NCI-H128 (cell line): ENCODE measurements around the gene SENP5.
A peak's percentile ranks its signal among the peaks of the same experiment; 100 is the strongest.
"Not testable (repeated sequence)": the region's sequence is repeated elsewhere in the genome, so short reads cannot be mapped to it uniquely, and the experiment has no call there.

Experiments
- DNase-seq: peaks from one replicate; lab custom pipeline; 2025; ENCODE audit not compliant: unreplicated experiment; lab: John Stamatoyannopoulos, UW

Gene SENP5

GRCh38 chr3:196941729-196942225 lies 74.1 kb downstream of the SENP5 start:
- DNase-seq: peak; percentile 25

DNA sequence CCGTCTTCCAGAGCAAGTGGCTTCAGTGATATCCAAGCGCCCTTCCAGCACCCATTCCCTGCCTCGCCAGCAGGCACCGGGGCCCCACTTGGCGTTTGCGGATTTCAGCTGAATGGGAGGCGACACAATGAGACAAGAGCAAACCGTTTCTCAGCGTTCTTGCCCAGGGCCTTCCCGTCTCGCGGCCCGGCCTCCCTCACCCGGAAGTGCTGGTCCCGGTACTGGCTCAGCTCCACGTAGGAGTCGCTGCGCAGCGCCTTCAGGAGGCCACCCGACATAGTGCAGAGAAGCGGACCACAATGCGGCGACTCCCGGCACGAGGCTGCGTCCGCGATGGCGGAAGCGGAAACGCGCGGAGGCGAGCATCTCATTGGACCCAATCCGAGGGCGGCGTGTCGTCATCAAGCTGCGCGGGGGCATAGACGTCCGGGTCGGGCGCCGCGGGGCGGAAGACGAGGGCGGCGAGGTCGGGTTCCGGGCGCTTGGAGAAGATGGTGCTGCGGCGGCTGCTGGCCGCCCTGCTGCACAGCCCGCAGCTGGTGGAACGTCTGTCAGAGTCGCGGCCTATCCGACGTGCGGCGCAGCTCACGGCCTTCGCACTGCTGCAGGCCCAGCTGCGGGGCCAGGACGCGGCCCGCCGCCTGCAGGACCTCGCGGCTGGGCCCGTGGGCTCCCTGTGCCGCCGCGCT lies 74.7 kb downstream of the SENP5 start, which contains the start of gene NCBP2:
Gene NCBP2 (minus strand): TSS at position 303 of the 689 bp plus-strand sequence. CDS start 25 bp downstream, at position 278.
- DNase-seq: peak; percentile 97

DNA sequence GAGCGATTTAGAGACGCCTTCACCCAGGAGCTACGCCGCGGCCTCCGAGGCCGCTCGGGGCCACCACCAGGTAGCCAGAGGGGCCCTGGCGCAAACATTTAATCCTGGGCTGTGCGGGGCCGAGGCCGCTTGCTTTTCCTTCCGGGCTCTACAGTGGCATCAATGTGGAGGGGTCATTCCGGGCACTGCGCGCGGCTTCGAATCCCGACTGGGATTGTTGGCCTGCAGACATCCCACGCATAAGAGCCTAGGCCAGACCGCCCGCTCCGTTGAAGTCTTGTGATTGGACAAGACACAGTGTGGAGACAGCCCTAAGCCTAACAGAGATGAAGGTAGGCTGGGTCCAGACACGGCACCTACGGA lies 75.2 kb downstream of the SENP5 start:
- DNase-seq: no peak

GRCh38 chr3:196944037-196944790 lies 76.5 kb downstream of the SENP5 start:
- DNase-seq: not testable (repeated sequence)

- no peak for DNase-seq
Measured at GRCh38 chr3:196947136-196947859, 79.6 kb downstream of the SENP5 start.

GRCh38 chr3:196947860-196948441 lies 80.2 kb downstream of the SENP5 start:
- DNase-seq: no peak

GRCh38 chr3:196948442-196949284 lies 80.9 kb downstream of the SENP5 start:
- DNase-seq: no peak

- no peak for DNase-seq
Measured at GRCh38 chr3:196949285-196949619, 81.5 kb downstream of the SENP5 start.

- no peak for DNase-seq
Measured at GRCh38 chr3:196949750-196950149, 82.0 kb downstream of the SENP5 start.

- DNase-seq: no peak
Measured at GRCh38 chr3:196951371-196951770, 83.7 kb downstream of the SENP5 start.

DNA sequence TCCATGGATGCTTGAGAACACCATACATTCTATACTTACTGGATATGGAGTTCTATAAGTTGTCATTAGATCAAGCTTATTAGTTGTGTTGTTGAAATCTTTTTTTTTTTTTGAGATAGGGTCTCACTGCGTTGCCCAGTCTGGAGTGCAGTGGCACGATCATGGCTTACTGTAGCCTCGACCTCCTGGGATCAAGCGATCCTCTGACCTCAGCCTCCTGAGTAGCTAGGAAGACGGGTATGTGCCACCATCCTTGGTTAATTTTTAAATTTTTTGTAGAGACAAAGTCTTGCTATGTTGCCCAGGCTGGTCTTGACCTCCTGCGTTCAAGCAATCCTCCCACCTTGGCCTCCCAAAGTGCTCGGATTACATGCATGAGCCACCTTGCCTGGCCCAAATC lies 87.1 kb downstream of the SENP5 start:
- no peak for DNase-seq

DNA sequence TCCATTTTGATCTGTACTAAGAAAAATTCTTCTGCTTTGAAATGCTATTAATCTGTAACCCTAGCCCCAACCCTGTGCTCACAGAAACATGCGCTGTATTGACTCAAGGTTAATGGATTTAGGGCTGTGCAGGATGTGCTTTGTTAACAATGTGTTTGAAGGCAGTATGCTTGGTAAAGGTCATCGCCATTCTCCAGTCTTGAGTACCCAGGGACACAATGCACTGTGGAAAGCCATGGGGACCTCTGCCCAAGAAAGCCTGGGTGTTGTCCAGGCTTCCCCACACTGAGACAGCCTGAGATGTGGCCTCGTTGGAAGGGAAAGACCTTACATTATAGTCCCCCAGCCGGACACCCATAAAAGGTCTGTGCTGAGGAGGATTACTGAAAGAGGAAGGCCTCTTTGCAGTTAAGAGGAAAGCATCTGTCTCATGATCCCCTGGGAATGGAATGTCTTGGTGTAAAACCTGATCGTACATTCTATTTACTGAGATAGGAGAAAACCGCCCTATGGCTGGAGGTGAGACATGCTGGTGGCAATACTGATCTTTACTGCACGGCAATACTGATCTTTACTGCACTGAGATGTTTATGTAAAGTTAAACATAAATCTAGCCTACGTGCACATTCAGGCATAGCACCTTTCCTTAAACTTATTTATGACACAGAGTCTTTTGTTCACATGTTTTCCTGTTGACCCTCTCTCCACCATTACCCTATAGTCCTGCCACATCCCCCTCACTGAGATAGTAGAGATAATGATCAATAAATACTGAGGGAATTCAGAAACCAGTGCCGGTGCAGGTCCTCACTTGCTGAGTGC lies 94.6 kb downstream of the SENP5 start:
- no peak for DNase-seq

- no peak for DNase-seq
Measured at GRCh38 chr3:196962930-196963630, 95.4 kb downstream of the SENP5 start.

DNA sequence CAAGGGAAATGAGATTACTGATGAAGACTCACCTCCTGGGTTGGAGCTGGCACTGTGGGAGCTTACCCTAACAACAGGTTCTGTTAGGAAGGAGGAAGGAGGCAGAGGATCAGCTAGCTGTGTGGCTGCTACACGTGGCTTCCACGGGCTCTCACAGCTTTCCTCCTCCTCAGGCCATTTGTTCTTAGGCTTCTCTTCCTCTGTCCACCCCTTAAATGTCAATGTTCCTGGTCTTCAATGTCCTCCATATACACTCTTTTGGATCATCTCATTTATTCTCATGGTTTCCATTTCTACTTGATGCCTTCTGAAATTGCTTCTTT lies 95.9 kb downstream of the SENP5 start:
- DNase-seq: no peak

- DNase-seq: no peak
Measured at GRCh38 chr3:196965112-196965803, 97.5 kb downstream of the SENP5 start.

DNA sequence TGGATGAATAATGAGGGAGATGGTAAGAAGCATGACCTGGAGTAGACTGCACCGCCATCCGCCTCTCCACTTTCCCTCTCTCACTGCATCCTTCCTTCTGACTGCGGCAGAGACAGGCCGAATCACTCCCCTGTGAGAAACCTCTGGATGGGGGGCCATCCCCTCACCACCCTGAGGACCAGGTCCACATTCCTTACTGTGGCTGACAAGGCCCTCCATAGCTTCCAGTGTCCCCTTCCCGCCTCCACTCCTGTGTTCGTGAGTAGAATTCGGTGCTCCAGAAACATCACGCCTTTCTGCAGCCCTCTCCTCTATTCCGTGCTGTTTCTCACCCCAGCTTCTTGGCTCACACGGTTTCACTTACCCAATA lies 98.1 kb downstream of the SENP5 start:
- DNase-seq: no peak

DNA sequence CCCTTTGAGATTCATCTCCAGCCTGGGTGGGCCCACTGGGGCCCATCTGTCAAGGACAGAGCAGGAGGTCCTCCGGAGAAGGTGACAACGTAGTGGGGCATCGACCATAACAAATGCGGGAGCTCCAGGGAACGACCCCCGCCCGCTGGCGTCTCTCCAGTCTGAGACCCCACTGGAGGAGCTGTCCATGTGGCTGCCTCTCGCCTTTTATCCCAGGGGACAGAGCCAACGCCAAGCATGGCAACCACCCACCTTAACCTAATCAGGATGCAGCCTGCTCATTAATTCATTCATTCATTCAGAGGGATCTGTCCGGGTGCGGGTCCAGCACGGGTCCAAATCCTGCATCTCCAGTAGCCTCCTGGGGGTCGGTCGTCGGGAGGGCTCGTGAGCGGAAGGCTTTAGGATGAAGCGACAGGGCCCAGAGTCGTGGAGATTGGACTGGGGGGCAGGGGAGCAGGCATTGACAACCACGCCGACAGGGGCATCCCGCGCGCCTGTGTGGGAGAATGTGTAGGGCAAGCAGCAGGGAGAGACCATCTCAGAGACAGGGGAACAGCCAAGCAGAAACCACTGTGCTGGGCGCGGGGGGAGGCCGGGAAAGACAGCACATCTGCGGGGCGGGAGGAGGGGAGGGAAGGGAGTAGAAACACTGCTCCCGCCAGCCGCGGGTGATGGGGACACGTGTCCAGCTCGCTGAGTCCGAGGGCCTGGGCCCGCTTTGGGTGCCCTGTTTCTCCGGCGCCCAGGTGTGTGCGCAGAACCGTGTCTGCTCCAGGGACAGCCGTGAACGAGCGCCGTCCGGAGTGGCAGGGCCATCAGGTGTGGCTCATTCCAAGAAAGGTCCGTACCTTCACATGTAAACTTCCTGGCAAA lies 99.0 kb downstream of the SENP5 start:
- no peak for DNase-seq
